ENCODE measurements around the gene ANTKMT. TPM values are rescaled to one million over a fixed set of nuclear protein-coding genes. Genes with fewer than 3 reads are reported as not detected.

Gene ANTKMT
- total and polyA plus RNA-seq, 4 experiments from 2014 or later, result 14.5 to 36.4 (median 22.5) TPM

DNA sequence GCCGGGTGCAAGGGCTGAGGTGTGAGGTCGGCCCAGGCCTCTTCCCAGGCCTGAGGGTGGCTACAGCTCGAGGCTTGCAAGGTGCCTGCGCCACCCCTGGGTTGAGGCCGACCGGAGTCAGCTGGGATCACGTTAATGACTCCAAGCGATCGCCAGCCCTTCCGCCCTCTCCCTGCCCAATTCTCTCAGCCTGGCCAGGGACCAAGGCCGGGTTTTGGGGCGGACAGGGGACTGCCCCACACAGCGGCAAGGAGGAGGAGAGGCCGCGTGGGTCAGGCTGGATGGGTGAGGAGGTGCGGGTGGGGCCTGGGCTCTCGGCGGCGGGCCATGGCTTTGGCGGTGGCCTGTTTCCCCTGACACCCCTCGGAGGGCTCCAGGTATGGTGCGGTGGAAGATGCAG is 27.6 kb upstream of the ANTKMT start:
- Mint-ChIP-seq H3K4me1 (peaks cover 17 to 59% (median 32%) of the 10 kb centered on the region in 4 donors), H3K27me3 (no peaks in the 10 kb centered on the region), H3K4me3 (peak overlapping the region in 2 of 8 donors; percentile 21), H3K27ac (peak overlapping the region in 3 of 7 donors; percentile 4 to 91 (median 57)), H3K36me3 (peaks cover 0 to 9% of the 10 kb centered on the region in 2 donors), H3K9me3 (peaks cover 0 to 4% (median 0%) of the 10 kb centered on the region in 8 donors)
- H3K36me3 ChIP-seq (ENCODE audit: insufficient read depth, low read length), result no peaks in the 10 kb centered on the region
- H3K4me3 ChIP-seq (ENCODE audit: low read length in 2 of 2), result no peak overlapping the region
- H3K27me3 ChIP-seq (ENCODE audit: insufficient read depth, low read length), result no peaks in the 10 kb centered on the region
- H3K4me1 ChIP-seq (ENCODE audit: insufficient read depth, low read length), result peaks cover 40% of the 10 kb centered on the region
- CTCF ChIA-PET (ENCODE audit: partially characterized antibody), result interaction anchor here (1.9 kb wide), 1 partner anchor 19 kb away, joined by 6 read pairs; no protein-coding TSS in a partner anchor
- H3K9me3 ChIP-seq (ENCODE audit: control insufficient read depth in 1 of 2, low read length in 2 of 2), result no peaks in the 10 kb centered on the region
- POLR2A ChIA-PET (ENCODE audit: partially characterized antibody), result interaction anchor here (3.3 to 8.0 kb wide), 3 partner anchors 11 to 57 kb away, joined by 20 to 212 read pairs (median 166); partner anchors contain the start of genes ANTKMT, CCDC78, HAGHL and JMJD8
- no peak overlapping the region for H3K27ac ChIP-seq (ENCODE audit: low read depth, low read length)
- DNase-seq, result no peak
- intact Hi-C loops (cut with micrococcal nuclease), result no loop called here

DNA sequence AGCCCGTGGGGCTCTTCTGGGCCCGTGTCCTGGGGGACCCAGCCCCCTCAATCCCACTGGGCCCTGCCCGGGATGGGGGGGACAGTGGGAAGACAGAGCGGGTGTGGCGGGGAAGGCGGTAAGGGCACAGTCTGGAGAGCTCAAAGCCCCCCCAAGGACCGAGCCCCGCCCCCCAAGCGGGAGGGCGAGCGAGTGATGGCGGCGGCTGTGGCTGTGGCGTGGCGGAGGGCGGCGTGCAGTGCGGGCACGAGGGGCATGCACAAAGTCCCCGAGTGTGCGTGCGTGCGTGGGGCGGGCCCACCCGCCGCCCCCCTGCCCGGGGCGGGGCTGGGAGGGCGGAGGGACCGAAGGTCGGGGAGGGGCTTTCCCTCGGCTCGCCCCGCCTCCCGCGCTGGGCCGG is 27.2 kb upstream of the ANTKMT start:
- Mint-ChIP-seq H3K4me1 (peaks cover 16 to 60% (median 32%) of the 10 kb centered on the region in 4 donors), H3K27ac (peak overlapping the region in 3 of 7 donors; percentile 4 to 91 (median 57)), H3K36me3 (peaks cover 0 to 9% of the 10 kb centered on the region in 2 donors), H3K4me3 (peak overlapping the region in 2 of 8 donors; percentile 21), H3K9me3 (peaks cover 0 to 4% (median 0%) of the 10 kb centered on the region in 8 donors), H3K27me3 (no peaks in the 10 kb centered on the region)
- Histone ChIP-seq H3K9me3 (ENCODE audit: control insufficient read depth in 1 of 2, low read length in 2 of 2) (no peaks in the 10 kb centered on the region), H3K27me3 (ENCODE audit: insufficient read depth, low read length) (no peaks in the 10 kb centered on the region), H3K36me3 (ENCODE audit: insufficient read depth, low read length) (no peaks in the 10 kb centered on the region), H3K27ac (ENCODE audit: low read depth, low read length) (no peak overlapping the region), H3K4me3 (ENCODE audit: low read length in 2 of 2) (no peak overlapping the region), H3K4me1 (ENCODE audit: insufficient read depth, low read length) (peaks cover 40% of the 10 kb centered on the region)
- DNase-seq, result peak in 1 of 5 donors; percentile 38
- CTCF ChIA-PET (ENCODE audit: partially characterized antibody), result interaction anchor here (1.9 kb wide), 1 partner anchor 19 kb away, joined by 6 read pairs; no protein-coding TSS in a partner anchor
- POLR2A ChIA-PET (ENCODE audit: partially characterized antibody), result interaction anchor here (2.6 to 8.0 kb wide), 4 partner anchors 11 to 57 kb away, joined by 20 to 212 read pairs (median 94); partner anchors contain the start of genes ANTKMT, CCDC78, HAGHL and JMJD8
- intact Hi-C loops (cut with micrococcal nuclease), result no loop called here

DNA sequence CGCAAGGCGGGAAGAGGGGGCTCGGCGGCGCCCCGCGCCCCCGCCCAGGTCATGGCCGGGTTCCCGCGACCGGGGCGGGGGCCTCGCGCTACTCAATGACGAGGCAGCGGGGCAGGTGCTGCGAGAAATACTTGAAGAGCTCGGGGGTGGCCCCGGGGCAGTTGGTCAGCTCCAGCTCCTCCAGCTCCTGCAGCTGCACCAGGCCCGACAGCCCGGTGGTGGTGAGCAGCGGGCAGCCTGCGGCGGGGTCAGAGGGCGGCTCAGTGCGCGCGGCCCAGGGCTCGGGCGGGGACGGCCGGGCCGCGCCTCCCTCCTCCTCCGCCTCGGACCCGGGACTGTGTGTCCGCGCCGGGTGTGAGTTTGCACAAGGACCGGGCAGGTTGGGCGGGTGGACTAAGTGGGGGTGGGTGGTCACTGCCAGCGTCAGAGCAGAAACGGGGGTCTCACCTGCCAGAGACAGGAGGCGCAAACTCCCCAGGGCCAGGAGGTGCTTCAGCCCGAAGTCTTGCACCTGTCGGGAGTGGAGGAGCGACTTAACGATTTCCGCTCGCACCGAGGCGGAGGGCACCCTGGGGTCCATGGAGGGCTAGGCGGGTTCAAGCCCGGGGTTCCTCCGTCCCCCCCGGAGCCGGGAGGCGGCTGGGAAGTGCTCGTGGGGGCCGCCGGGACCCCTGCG is 26.6 kb upstream of the ANTKMT start:
- peaks cover 16 to 60% (median 31%) of the 10 kb centered on the region in 4 donors for H3K4me1 Mint-ChIP-seq
- peaks cover 0 to 4% (median 0%) of the 10 kb centered on the region in 8 donors for H3K9me3 Mint-ChIP-seq
- H3K27me3 Mint-ChIP-seq, result no peaks in the 10 kb centered on the region
- peak overlapping the region; percentile 43 for H3K27ac ChIP-seq (ENCODE audit: low read depth, low read length)
- peaks cover 0 to 9% of the 10 kb centered on the region in 2 donors for H3K36me3 Mint-ChIP-seq
- ChIA-PET CTCF (ENCODE audit: partially characterized antibody) (interaction anchor here (1.9 to 2.3 kb wide), 2 partner anchors 18 to 91 kb away, joined by 6 to 8 read pairs; no protein-coding TSS in a partner anchor), POLR2A (ENCODE audit: partially characterized antibody) (interaction anchor here (2.0 to 8.0 kb wide), 7 partner anchors 10 to 58 kb away, joined by 14 to 212 read pairs (median 23); partner anchors contain the start of genes ANTKMT, CCDC78, HAGHL and JMJD8)
- no peaks in the 10 kb centered on the region for H3K9me3 ChIP-seq (ENCODE audit: control insufficient read depth in 1 of 2, low read length in 2 of 2)
- peak overlapping the region; percentile 47 to 86 (median 80) for H3K4me3 Mint-ChIP-seq
- H3K4me3 ChIP-seq (ENCODE audit: low read length in 2 of 2), result peak overlapping the region in 1 of 2 donors; percentile 49
- peaks cover 40% of the 10 kb centered on the region for H3K4me1 ChIP-seq (ENCODE audit: insufficient read depth, low read length)
- intact Hi-C loops (cut with micrococcal nuclease), result no loop called here
- peak overlapping the region in 4 of 7 donors; percentile 38 to 88 (median 74) for H3K27ac Mint-ChIP-seq
- H3K36me3 ChIP-seq (ENCODE audit: insufficient read depth, low read length), result no peaks in the 10 kb centered on the region
- H3K27me3 ChIP-seq (ENCODE audit: insufficient read depth, low read length), result no peaks in the 10 kb centered on the region
- peak in 1 of 5 donors; percentile 22 for DNase-seq

DNA sequence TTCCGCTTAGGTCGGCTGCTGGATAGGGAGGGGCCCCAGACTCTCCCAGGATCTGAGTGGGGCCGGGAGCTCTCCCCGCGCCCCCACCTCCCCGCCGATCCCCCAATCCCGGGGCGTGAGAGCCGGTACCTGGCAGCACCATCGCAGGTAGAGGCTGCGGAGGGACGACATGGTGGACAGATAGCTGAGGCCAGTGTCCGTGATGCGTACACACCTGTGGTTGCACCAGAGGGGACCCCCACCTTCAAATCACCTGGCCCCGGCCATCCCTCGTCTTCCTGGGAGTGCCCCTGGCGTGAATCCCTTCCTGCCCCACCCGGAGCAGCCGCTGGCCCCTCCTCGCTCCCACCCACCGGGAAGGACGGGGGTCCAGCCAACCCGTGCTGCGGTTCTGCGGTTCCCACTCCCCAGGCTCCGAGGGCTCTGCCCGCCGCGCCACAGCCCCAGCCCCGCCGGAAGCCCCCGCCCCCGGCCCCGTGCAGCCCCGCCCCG is 26.0 kb upstream of the ANTKMT start:
- Mint-ChIP-seq H3K27ac (peak overlapping the region in 1 of 7 donors; percentile 38), H3K4me3 (peak overlapping the region; percentile 20 to 84 (median 53)), H3K4me1 (peaks cover 16 to 60% (median 30%) of the 10 kb centered on the region in 4 donors), H3K9me3 (peaks cover 0 to 4% (median 0%) of the 10 kb centered on the region in 8 donors), H3K36me3 (peaks cover 0 to 9% of the 10 kb centered on the region in 2 donors), H3K27me3 (no peaks in the 10 kb centered on the region)
- Histone ChIP-seq H3K27me3 (ENCODE audit: insufficient read depth, low read length) (no peaks in the 10 kb centered on the region), H3K36me3 (ENCODE audit: insufficient read depth, low read length) (no peaks in the 10 kb centered on the region), H3K9me3 (ENCODE audit: control insufficient read depth in 1 of 2, low read length in 2 of 2) (no peaks in the 10 kb centered on the region), H3K4me3 (ENCODE audit: low read length in 2 of 2) (peak overlapping the region; percentile 49 to 52), H3K27ac (ENCODE audit: low read depth, low read length) (peak overlapping the region; percentile 43), H3K4me1 (ENCODE audit: insufficient read depth, low read length) (peaks cover 40% of the 10 kb centered on the region)
- ChIA-PET POLR2A (ENCODE audit: partially characterized antibody) (interaction anchor here (0.6 to 8.0 kb wide), 21 partner anchors 9 to 299 kb away, joined by 3 to 212 read pairs (median 9); partner anchors contain the start of genes ANTKMT, CAPN15, CCDC78 and CHTF18), CTCF (ENCODE audit: partially characterized antibody) (interaction anchor here (0.7 to 2.3 kb wide), 7 partner anchors 9 to 116 kb away, joined by 3 to 8 read pairs (median 3); partner anchors contain the start of gene RHOT2)
- no peak for DNase-seq
- intact Hi-C loops (cut with micrococcal nuclease), result no loop called here

DNA sequence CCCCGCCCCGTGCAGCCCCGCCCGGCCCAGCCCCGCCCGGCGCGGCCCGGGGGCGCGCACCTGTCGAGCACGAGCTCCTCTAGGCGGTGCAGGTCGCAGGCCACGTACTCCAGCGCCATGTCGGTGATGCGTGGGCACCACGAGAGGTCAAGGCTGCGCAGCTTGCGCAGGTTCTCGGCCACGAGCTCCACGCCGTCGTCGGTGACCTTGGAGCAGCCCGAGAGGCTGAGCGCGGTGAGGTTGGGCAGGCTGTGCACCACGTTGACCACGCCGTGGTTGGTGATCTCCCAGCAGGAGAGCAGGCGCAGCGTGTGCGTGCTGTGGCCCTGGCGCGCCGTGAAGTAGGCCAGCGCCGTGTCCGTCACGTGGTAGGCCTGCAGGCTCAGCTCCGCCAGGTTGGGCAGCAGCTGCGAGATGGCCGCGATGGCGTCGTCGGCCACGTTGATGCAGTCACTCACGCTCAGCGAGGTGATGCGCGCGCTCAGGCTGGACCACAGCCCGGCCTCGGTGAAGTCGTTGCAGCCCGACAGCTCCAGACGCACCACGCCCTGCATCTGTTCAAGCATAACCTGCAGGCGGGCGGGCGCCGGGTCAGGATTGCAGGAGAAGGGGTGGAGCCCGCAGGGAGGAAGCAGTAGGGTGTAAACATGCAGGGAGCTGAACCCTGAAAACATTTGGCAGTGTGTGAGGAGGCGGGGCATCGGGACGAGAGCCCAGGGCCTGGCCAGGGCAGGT is 25.4 kb upstream of the ANTKMT start:
- peak overlapping the region; percentile 78 to 89 (median 84) for H3K4me3 Mint-ChIP-seq
- ChIA-PET CTCF (ENCODE audit: partially characterized antibody) (interaction anchor here (0.7 to 2.3 kb wide), 9 partner anchors 9 to 116 kb away, joined by 3 to 8 read pairs (median 3); partner anchors contain the start of genes METRN and RHOT2), POLR2A (ENCODE audit: partially characterized antibody) (interaction anchor here (0.6 to 8.0 kb wide), 27 partner anchors 9 to 308 kb away, joined by 3 to 212 read pairs (median 6); partner anchors contain the start of genes ANTKMT, CAPN15, CCDC78 and CHTF18)
- Histone ChIP-seq H3K4me1 (ENCODE audit: insufficient read depth, low read length) (peaks cover 42% of the 10 kb centered on the region), H3K27ac (ENCODE audit: low read depth, low read length) (no peak overlapping the region), H3K9me3 (ENCODE audit: control insufficient read depth in 1 of 2, low read length in 2 of 2) (no peaks in the 10 kb centered on the region), H3K27me3 (ENCODE audit: insufficient read depth, low read length) (no peaks in the 10 kb centered on the region), H3K4me3 (ENCODE audit: low read length in 2 of 2) (peak overlapping the region; percentile 58 to 78), H3K36me3 (ENCODE audit: insufficient read depth, low read length) (no peaks in the 10 kb centered on the region)
- H3K4me1 Mint-ChIP-seq, result peaks cover 15 to 58% (median 26%) of the 10 kb centered on the region in 4 donors
- no peaks in the 10 kb centered on the region for H3K27me3 Mint-ChIP-seq
- peaks cover 0 to 4% (median 0%) of the 10 kb centered on the region in 8 donors for H3K9me3 Mint-ChIP-seq
- H3K36me3 Mint-ChIP-seq, result peaks cover 0 to 7% of the 10 kb centered on the region in 2 donors
- peak overlapping the region; percentile 61 to 87 (median 82) for H3K27ac Mint-ChIP-seq
- intact Hi-C loops (cut with micrococcal nuclease), result no loop called here
- peak; percentile 73 to 81 (median 76) for DNase-seq

DNA sequence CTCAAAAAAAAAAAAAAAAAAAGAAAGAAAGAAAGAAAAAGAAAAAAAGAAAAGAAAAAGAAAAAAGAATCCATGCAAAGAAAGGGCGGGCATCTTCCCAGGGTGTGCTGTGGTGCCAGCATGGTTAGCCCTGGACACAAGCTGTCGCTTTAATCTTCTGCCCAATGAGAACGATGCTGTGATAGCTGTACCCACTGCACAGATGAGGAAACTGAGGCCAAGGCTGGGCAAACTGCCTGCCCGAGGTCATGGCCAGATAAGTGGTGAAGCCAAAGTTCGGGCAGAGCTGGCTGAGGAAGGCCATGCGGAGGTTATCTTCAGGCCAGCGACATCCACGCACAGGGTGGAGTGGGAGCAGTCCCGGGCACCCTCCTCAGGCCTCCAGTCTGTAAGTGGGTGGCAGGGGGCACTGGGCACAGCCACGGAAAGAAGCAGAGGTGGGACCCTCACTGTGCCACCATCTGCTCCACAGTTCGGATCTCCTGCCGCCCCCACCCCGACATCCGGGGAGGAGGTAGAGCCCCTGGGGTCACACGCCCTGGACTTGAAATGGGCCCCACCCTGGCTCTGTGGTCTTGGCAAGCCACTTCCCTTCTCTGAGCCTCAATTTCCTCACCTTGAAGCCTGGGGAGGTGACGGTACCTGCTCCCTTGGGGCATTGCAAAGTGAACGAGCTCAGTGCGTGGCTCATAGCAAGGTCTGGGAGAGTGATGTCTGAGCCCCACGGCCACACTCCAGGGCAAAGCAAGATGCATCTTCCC is 21.9 kb upstream of the ANTKMT start:
- Histone ChIP-seq H3K36me3 (ENCODE audit: insufficient read depth, low read length) (no peaks in the 10 kb centered on the region), H3K9me3 (ENCODE audit: control insufficient read depth in 1 of 2, low read length in 2 of 2) (no peaks in the 10 kb centered on the region), H3K4me3 (ENCODE audit: low read length in 2 of 2) (no peak overlapping the region), H3K4me1 (ENCODE audit: insufficient read depth, low read length) (peaks cover 53% of the 10 kb centered on the region), H3K27ac (ENCODE audit: low read depth, low read length) (no peak overlapping the region), H3K27me3 (ENCODE audit: insufficient read depth, low read length) (peaks cover 9% of the 10 kb centered on the region)
- Mint-ChIP-seq H3K4me3 (peak overlapping the region in 6 of 8 donors; percentile 68 to 80 (median 74)), H3K27ac (peak overlapping the region in 2 of 7 donors; percentile 30 to 35), H3K9me3 (peaks cover 0 to 2% (median 0%) of the 10 kb centered on the region in 8 donors), H3K4me1 (peaks cover 7 to 46% (median 16%) of the 10 kb centered on the region in 4 donors), H3K36me3 (peaks cover 0 to 7% of the 10 kb centered on the region in 2 donors), H3K27me3 (peaks cover 8 to 9% of the 10 kb centered on the region in 2 donors)
- ChIA-PET CTCF (ENCODE audit: partially characterized antibody) (interaction anchor here (0.7 kb wide), 1 partner anchor 11 kb away, joined by 3 read pairs; no protein-coding TSS in a partner anchor), POLR2A (ENCODE audit: partially characterized antibody) (interaction anchor here (0.8 to 2.5 kb wide), 6 partner anchors 8 to 28 kb away, joined by 3 to 10 read pairs (median 4); partner anchors contain the start of genes HAGHL, STUB1 and WDR24)
- intact Hi-C loops (cut with micrococcal nuclease), result no loop called here
- no peak for DNase-seq
